Measurements from ENCODE around the gene THOC6.

DNA sequence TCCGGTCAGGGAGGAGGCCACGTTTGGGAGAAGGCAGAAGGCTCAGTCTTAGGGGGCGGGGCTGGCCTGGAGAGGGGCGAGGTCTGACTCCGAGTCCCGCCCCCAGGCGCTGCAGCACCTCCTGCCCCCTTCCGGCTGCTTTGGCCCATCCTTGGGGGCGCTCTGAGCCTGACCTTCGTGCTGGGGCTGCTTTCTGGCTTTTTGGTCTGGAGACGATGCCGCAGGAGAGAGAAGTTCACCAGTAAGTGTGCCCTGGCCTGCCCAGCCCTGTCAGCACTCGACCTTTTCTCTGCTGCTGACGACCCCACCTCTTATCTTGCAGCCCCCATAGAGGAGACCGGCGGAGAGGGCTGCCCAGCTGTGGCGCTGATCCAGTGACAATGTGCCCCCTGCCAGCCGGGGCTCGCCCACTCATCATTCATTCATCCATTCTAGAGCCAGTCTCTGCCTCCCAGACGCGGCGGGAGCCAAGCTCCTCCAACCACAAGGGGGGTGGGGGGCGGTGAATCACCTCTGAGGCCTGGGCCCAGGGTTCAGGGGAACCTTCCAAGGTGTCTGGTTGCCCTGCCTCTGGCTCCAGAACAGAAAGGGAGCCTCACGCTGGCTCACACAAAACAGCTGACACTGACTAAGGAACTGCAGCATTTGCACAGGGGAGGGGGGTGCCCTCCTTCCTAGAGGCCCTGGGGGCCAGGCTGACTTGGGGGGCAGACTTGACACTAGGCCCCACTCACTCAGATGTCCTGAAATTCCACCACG, 2.2 kb upstream of the THOC6 start:
- TF ChIP-seq, protein P1, sequence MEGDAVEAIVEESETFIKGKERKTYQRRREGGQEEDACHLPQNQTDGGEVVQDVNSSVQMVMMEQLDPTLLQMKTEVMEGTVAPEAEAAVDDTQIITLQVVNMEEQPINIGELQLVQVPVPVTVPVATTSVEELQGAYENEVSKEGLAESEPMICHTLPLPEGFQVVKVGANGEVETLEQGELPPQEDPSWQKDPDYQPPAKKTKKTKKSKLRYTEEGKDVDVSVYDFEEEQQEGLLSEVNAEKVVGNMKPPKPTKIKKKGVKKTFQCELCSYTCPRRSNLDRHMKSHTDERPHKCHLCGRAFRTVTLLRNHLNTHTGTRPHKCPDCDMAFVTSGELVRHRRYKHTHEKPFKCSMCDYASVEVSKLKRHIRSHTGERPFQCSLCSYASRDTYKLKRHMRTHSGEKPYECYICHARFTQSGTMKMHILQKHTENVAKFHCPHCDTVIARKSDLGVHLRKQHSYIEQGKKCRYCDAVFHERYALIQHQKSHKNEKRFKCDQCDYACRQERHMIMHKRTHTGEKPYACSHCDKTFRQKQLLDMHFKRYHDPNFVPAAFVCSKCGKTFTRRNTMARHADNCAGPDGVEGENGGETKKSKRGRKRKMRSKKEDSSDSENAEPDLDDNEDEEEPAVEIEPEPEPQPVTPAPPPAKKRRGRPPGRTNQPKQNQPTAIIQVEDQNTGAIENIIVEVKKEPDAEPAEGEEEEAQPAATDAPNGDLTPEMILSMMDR (conservative IDR thresholded peaks at IDR 0.05; ENCODE audit: low read length) = peak; percentile 66
- no peak for TF ChIP-seq EZH2phosphoT487 (IDR thresholded peaks at IDR 0.05; ENCODE audit: borderline replicate concordance, low read depth, low read length)

Data from OCI-LY7 (cell line).